ENCODE data around the gene FAM167B. TPM values are rescaled to one million over a fixed set of nuclear protein-coding genes. Genes with fewer than 3 reads are reported as not detected.

FAM167B gene
- total and polyA plus RNA-seq, 2 of the 4 experiments (the other 2 are of a cell fraction): 0.18 to 0.53 TPM

DNA sequence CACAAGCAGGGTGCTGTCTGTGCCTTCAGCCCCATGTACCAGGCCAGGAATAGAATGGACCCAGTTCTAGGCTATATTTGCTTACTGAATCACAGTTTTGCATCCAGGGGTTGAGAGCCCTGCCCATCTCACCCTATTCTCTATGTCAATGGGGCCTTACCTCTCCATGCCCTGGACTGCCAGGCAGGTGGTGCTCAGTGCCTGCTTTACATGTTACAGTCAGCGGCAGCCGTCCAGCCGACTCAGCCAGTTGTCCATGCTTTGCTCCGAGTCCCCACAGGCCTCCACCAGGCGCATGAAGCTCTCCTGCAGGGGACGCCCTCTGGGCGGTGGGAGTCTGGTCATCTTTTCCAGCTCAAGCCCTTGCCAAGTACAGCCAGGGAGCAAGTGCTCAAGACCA, 12.2 kb upstream of the FAM167B start:
- Histone ChIP-seq H2AK9ac (replicated peaks; ENCODE audit: low read depth, low read length, poor library complexity) (peak overlapping the region; percentile 29), H2BK5ac (ENCODE audit: low read depth, low read length, poor library complexity, severe bottlenecking) (peak overlapping the region; percentile 38), H3K18ac (ENCODE audit: low read depth, low read length) (peak overlapping the region; percentile 34; the same call in 1 of the 2 replicates), H2AK5ac (ENCODE audit: low read depth, low read length) (peak overlapping the region; percentile 87), H4K8ac (ENCODE audit: low read depth in 2 of 2, low read length in 2 of 2) (peak overlapping the region; percentile 22 to 52; a peak in 2 of 4 replicates), H2BK20ac (ENCODE audit: low read depth, low read length) (peak overlapping the region; percentile 83), H3K27me3 (ENCODE audit: control insufficient read depth, insufficient read depth, low read length) (no peaks in the 10 kb centered on the region), H4K20me1 (ENCODE audit: insufficient read depth, low read length) (no peaks in the 10 kb centered on the region), H3K4me2 (ENCODE audit: low read depth, low read length) (no peak overlapping the region), H3K4ac (ENCODE audit: low read depth, low read length) (peak overlapping the region; percentile 64), H3K4me3 (ENCODE audit: insufficient read depth, low read depth, low read length) (no peak overlapping the region), H3K9me3 (ENCODE audit: control insufficient read depth, insufficient read depth, low read length) (no peaks in the 10 kb centered on the region), H2BK120ac (ENCODE audit: low read depth, low read length) (peak overlapping the region; percentile 69), H3K4me1 (ENCODE audit: control insufficient read depth, insufficient read depth, low read length) (peaks cover 12% of the 10 kb centered on the region), H3K36me3 (ENCODE audit: control insufficient read depth, insufficient read depth, low read length) (peaks cover 19% of the 10 kb centered on the region), H3K27ac (ENCODE audit: insufficient read depth, low read length) (peak overlapping the region; percentile 88), H3K14ac (replicated peaks; ENCODE audit: low read depth, low read length) (peak overlapping the region; percentile 37), H4K91ac (ENCODE audit: insufficient read depth, low read depth, low read length) (peak overlapping the region; percentile 77), H3K23ac (ENCODE audit: low read depth, low read length) (no peak overlapping the region), H3K9me1 (ENCODE audit: insufficient read depth, low read length) (peaks cover 13% of the 10 kb centered on the region), H2BK15ac (ENCODE audit: low read depth, low read length) (peak overlapping the region; percentile 59), H3K56ac (ENCODE audit: extremely low read depth, insufficient read depth, low read length) (no peak overlapping the region), H2AFZ (replicated peaks; ENCODE audit: low read length, poor library complexity) (peak overlapping the region; percentile 48), H3K79me1 (ENCODE audit: low read depth in 1 of 2, low read length in 2 of 2) (peaks cover 0 to 15% of the 10 kb centered on the region in 2 experiments; a peak in 2 of 4 replicates), H3K9ac (ENCODE audit: low read depth, low read length) (no peak overlapping the region), H4K5ac (ENCODE audit: low read depth, low read length) (peak overlapping the region; percentile 38; the same call in 1 of the 2 replicates)
- in situ Hi-C loops (cut with MboI; ENCODE audit: low sequenced_read_pairs): no loop called here
- dilution Hi-C loops (cut with HindIII; ENCODE audit: low sequenced_read_pairs, unreplicated experiment): no loop called here
- ATAC-seq (ENCODE audit: low read depth): no peak
- TF ChIP-seq CHD1 (IDR thresholded peaks at IDR 0.05; ENCODE audit: low read depth, low read length) (no peak), MAFK (IDR thresholded peaks at IDR 0.05; ENCODE audit: low read depth, low read length) (no peak), RAD21 (IDR thresholded peaks at IDR 0.05; ENCODE audit: low read length) (no peak), BHLHE40 (IDR thresholded peaks at IDR 0.05; ENCODE audit: low read depth, low read length) (no peak), RCOR1 (IDR thresholded peaks at IDR 0.05; ENCODE audit: insufficient replicate concordance, low read length) (no peak), SMC3 (IDR thresholded peaks at IDR 0.05; ENCODE audit: low read depth, low read length) (no peak), POLR2A (IDR thresholded peaks at IDR 0.05; ENCODE audit: low read depth, low read length) (no peak), RFX5 (IDR thresholded peaks at IDR 0.05; ENCODE audit: low read depth, low read length) (no peak), FOS (IDR thresholded peaks at IDR 0.05; ENCODE audit: low read depth, low read length) (no peak), MXI1 (IDR thresholded peaks at IDR 0.05; ENCODE audit: borderline replicate concordance, low read depth, low read length) (no peak), CEBPB (IDR thresholded peaks at IDR 0.05; ENCODE audit: low read depth, low read length) (no peak), MAZ (IDR thresholded peaks at IDR 0.05; ENCODE audit: borderline replicate concordance, low read depth, low read length) (no peak), NFE2L2 (IDR thresholded peaks at IDR 0.05; ENCODE audit: low read depth, low read length) (no peak)
- TF ChIP-seq, protein P1, sequence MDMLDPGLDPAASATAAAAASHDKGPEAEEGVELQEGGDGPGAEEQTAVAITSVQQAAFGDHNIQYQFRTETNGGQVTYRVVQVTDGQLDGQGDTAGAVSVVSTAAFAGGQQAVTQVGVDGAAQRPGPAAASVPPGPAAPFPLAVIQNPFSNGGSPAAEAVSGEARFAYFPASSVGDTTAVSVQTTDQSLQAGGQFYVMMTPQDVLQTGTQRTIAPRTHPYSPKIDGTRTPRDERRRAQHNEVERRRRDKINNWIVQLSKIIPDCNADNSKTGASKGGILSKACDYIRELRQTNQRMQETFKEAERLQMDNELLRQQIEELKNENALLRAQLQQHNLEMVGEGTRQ (IDR thresholded peaks at IDR 0.05; ENCODE audit: low read depth, low read length): no peak
- TF ChIP-seq, protein P2, sequence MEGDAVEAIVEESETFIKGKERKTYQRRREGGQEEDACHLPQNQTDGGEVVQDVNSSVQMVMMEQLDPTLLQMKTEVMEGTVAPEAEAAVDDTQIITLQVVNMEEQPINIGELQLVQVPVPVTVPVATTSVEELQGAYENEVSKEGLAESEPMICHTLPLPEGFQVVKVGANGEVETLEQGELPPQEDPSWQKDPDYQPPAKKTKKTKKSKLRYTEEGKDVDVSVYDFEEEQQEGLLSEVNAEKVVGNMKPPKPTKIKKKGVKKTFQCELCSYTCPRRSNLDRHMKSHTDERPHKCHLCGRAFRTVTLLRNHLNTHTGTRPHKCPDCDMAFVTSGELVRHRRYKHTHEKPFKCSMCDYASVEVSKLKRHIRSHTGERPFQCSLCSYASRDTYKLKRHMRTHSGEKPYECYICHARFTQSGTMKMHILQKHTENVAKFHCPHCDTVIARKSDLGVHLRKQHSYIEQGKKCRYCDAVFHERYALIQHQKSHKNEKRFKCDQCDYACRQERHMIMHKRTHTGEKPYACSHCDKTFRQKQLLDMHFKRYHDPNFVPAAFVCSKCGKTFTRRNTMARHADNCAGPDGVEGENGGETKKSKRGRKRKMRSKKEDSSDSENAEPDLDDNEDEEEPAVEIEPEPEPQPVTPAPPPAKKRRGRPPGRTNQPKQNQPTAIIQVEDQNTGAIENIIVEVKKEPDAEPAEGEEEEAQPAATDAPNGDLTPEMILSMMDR (conservative IDR thresholded peaks at IDR 0.05; ENCODE audit: low read depth, low read length): no peak
- TF ChIP-seq, protein P3, sequence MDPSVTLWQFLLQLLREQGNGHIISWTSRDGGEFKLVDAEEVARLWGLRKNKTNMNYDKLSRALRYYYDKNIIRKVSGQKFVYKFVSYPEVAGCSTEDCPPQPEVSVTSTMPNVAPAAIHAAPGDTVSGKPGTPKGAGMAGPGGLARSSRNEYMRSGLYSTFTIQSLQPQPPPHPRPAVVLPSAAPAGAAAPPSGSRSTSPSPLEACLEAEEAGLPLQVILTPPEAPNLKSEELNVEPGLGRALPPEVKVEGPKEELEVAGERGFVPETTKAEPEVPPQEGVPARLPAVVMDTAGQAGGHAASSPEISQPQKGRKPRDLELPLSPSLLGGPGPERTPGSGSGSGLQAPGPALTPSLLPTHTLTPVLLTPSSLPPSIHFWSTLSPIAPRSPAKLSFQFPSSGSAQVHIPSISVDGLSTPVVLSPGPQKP (IDR thresholded peaks at IDR 0.05; ENCODE audit: borderline replicate concordance, low read depth, low read length): no peak
- intact Hi-C loops (cut with micrococcal nuclease): no loop called here
- BruUV-seq (replicated peaks): no TSS peak
- CTCF ChIA-PET: interaction anchor here (1.0 kb wide), 1 partner anchor 81 kb away, joined by 3 read pairs; no protein-coding TSS in a partner anchor
- no peak for DNase-seq
- POLR2A ChIA-PET (ENCODE audit: unreplicated experiment): no interaction called here
- WGBS, 2 experiments (ENCODE audit: extremely low coverage in 2 of 2, insufficient read length in 1 of 2): 90% methylated on average over 6 of the region's 7 CpGs; no CpG with 5 or more reads in 1 of the 2 experiments

Data from IMR-90 (cell line).